Lower leg skin (tissue), 3 donors: ENCODE data around the gene HAT1.

ENCODE experiments used
- CTCF ChIP-seq, 3 donors: fragments of 450-650 bp; IDR thresholded peaks; one replicate each; pipeline ENCODE4 v1.5.1; 2016; ENCODE audit warnings: antibody characterized with exemption in 3 of 3, mild to moderate bottlenecking in 3 of 3, moderate library complexity in 2 of 3
- POLR2A ChIP-seq, 2 donors: fragments of 450-650 bp; IDR thresholded peaks; one replicate each; pipeline ENCODE4 v1.6.1; 2016 to 2017; ENCODE audit warnings: antibody characterized with exemption in 2 of 2, mild to moderate bottlenecking in 1 of 2, moderate library complexity in 1 of 2

GRCh38 chr2:171966235-171966634 lies 44.0 kb downstream of the HAT1 start:
- no peak for TF ChIP-seq POLR2A (IDR thresholded peaks at IDR 0.05)
- TF ChIP-seq CTCF (IDR thresholded peaks at IDR 0.05) = no peak
